NCI-H1417 treated with DMSO at 0.1 percent for 48 hours (cell line): ENCODE measurements around the gene DCLK2.

Source experiments
- DNase-seq: peaks from one replicate; lab custom pipeline; 2025; lab: John Stamatoyannopoulos, UW

The DCLK2 gene

GRCh38 chr4:150265806-150266205 is 187.6 kb downstream of the DCLK2 start:
- no peak for DNase-seq

DNA sequence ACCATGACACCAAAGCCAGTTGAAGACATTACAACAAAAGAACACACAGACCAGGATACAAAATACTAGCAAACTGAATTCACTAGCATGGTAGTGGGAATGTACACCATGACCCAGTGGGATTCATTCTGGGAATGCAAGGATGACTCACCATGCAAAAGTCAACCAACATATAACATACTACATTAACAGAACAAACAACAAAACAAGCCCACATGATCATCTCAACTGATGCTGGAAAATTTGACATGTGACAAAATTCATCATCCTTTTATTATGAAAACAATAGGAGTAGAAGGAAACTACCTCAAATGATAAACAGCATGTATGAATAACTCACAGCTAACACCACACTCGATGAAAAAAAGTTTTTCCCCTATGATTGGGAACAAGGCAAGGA is 190.2 kb downstream of the DCLK2 start:
- DNase-seq: no peak

DNA sequence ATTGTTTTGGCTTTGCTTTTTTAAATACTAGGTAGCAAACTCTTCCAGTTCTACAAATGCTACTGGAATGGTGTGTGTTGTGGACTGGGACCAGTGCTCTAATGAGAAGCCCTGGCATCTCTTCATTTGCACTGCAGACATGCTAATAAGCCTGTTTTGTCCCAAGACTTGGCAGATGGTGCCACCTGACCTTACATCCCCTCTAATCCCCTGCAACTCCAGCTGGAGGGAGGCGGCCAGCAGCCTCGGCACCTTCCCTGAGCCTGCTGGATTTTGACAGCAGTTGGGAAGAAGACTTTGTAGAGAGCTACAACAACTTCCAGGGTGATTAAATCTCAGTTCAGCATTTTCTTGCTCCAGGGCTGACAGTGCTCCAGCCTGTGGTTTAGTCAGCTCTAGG is 200.0 kb downstream of the DCLK2 start:
- DNase-seq: no peak

- no peak for DNase-seq
These were observed 202.0 kb downstream of the DCLK2 start for GRCh38 chr4:150280081-150280895.

- no peak for DNase-seq
These were observed 202.7 kb downstream of the DCLK2 start for GRCh38 chr4:150280975-150281374.

DNA sequence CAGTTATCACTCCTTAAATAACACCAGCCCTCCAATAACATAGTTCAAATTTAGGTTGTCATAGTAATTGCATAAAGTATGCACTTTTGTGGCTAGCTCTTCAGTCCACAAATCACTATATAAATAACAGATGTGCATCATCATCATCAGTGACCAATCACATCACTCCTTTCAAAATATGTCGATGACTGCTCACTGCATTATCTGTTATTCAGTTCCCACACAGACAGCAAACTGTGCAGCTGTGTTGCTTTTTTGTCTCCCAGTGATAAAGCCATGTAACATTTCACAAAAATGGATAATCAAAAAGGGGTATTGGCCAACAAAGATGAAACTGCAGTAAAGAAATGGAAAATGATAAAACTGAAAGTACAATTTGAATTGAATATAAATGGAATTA is 205.4 kb downstream of the DCLK2 start:
- DNase-seq: no peak

- no peak for DNase-seq
These were observed 208.4 kb downstream of the DCLK2 start for GRCh38 chr4:150286656-150287055.

- DNase-seq: no peak
These were observed 211.0 kb downstream of the DCLK2 start for GRCh38 chr4:150289198-150289597.

- DNase-seq: no peak
These were observed 211.6 kb downstream of the DCLK2 start for GRCh38 chr4:150289881-150290280.

DNA sequence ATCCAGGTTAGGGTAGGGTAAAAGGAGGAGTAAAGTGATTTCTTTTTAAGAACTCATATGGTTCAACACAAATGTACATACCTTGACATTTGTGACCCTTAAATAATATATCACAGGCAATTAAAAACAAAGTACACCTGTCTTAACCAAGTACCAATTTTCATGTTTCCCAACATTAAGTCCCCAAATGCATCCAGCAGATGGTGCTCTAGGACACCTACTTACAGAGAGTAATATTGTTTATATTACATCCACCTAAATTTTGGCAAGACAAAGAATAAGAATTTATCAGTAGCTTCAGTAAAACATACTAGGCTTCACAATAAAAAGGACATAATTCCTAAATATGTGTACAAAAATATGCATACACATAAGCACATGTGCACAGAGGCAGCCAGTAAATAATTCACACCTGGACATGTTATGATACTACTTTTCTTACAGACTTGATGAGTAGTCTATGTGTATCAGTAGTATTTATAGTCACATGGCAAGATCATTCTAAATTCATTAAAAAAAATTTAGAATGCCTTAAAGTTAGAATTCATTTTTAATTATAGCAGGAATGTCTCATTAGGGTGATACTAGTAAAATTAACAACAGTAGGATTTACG is 219.7 kb downstream of the DCLK2 start:
- no peak for DNase-seq

DNA sequence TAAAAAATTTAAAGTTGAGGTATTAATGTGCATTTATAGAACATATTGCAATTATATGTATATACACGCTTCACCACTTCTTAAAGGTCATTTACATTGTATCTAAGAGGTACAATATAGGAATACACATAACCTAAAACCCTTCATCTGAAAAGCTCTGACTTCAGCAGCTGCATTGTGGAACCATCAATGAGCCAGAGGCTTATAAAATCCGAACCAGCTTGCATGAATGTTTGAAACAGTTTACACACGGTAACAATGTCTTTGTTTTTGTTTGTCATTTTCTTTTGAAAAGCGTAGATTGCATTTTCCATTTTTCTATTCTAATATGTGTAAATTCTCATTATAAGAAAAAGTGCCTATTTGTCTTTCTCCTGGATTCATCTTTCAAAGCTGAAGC is 221.6 kb downstream of the DCLK2 start:
- DNase-seq: no peak

GRCh38 chr4:150302553-150302952 is 224.3 kb downstream of the DCLK2 start:
- DNase-seq: no peak

- no peak for DNase-seq
These were observed 227.8 kb downstream of the DCLK2 start for GRCh38 chr4:150305995-150306394.

DNA sequence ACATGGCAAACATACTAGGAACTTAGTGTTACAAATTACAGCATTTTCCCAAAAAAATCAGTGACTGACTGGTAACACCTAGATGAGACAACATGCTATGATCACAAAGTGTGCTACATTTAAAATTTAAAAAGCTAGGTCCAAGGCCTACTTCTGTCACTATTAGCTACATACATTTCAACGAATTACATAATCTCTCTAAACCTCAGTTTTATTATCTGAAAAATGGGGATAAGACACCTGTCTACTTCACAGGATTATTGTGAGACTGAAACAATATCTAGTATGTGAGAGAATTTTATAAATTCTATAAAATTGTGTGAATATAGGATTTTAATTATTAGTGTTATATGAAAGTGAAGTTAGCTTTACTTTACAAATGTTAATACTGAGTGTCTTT is 228.5 kb downstream of the DCLK2 start:
- no peak for DNase-seq
